GM18511 (cell line): ENCODE measurements around the gene C17orf113.

Source experiments
- ATAC-seq: cut with Tn5 transposase; IDR thresholded peaks from one replicate; pipeline ENCODE4 v1.9.1; 2021; ENCODE audit warnings: mild to moderate bottlenecking, moderate library complexity; ENCODE audit not compliant: unreplicated experiment

The C17orf113 gene

DNA sequence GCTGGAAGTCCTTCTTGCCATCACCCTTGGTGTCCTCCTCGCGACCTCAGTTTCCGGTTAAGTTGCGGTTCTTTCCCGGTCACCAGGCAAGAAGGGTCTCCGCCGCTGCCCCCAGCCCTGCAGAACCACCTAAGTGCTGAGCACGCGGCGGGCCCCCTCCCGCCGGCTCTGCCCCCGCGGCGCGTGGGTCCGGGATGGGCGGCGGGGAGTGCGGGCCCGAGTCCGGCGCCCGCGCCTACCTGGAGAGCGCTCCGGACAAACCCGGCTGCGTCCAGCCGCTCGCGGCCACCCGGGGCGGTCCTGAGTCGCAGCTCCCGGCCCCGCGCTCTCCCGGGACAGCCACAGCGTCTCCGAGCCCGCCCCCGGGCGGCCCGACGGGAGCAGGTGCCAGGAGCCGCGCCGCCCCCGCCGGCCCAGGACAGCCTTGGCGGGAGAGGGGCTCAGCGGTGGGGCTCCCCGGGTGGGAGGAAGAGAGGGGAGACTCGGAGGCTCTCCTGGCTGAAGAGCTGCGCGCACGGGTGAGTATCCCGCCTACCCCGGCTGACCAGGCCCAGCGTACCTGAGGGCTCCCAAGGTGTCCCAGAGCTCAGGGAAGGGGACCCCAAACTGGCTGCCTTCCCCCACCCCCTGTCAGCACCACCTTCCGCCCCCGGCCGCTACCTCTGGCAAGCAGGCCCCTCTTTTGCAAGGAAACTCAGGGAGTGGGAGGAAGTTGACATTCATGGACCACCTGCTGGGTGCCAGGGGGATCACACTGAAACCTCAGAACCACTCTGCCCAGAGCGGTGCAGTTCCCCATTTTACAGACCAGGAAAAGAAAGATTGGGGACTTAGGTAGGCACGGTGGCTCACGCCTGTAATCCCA is 22.2 kb upstream of the C17orf113 start:
- ATAC-seq = no peak

DNA sequence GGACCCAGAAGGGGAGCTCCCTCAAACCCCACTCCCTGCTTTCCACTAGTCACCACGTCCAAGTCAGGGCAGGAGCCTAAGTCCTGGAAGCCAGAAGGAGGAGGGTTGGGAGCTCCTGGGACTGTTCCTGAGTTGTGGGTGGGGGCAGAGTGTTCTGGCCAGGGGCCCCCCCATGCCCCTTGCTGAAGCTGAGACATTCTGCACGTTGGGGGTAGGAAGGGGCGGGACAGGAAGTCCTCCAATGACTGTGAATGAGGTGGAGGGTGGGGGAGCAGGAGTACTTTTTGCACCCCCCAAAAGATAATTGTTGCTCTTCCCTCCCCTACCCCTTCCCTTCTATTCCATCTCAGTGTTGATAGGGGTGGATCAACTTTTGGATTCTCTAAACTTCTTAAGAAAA is 21.4 kb upstream of the C17orf113 start:
- no peak for ATAC-seq

DNA sequence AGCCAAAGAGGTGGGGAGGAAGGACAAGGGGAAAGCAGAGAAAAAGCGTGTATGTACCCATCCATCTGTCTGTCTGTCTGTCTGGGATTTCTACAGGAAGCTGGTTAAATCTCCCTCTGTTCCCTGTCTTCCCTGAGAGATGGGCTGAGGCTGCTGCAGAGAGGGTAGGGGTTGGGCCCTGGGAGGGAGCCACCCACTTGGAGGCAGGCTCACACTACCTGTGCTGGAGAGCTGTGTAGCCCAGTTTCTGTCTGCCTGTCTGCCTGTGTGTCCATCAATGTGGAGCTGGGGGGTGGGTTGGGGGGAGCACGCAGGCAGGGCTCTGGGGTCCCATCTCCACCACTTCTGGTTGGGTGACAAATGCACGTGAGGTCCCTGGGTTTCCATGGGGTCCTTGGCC is 18.6 kb upstream of the C17orf113 start:
- no peak for ATAC-seq

- no peak for ATAC-seq
Observed at GRCh38 chr17:42067371-42068091, 17.1 kb upstream of the C17orf113 start.

- no peak for ATAC-seq
Observed at GRCh38 chr17:42065201-42065600, 14.8 kb upstream of the C17orf113 start.

- no peak for ATAC-seq
Observed at GRCh38 chr17:42062681-42063080, 12.3 kb upstream of the C17orf113 start.

DNA sequence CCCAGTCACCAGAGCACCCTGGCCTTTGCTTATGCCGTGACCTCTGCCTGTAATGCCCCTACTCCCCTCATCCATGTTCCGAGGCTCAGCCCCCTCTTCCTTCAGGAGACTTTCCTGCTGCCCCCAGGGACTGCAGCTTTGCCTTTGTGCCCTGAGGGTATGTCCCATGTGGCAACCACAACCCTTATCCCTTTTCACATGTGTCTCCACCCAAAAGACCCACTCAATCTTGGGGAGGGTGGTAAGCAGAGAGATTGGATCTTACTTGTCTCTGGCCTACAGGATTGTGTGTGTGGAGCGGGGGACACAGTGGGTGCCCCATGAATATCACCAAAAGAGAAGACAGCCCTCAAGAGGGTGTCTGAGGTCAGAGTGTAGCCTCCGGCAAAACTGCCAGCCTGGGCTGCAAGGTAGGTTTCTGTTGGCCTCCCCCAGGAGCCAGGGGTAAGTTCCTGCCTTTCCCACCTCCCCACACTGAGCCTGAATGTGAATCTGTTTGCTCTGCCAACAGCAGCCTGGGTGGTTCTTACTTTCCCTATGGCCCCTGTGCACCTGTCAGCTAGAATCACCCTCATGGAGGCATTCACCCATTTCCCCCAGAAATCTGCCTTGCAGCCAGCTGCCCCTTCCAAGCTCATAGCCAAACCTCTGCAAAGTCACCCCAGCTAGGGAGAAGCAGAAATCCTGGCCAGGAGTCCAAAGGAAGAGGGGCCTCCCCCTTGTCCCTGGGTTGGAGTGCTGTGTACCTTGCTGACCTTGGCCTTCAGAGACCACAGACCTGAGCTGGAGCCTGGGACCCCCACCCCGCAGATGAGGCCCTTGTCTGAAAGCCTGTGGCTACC is 11.5 kb upstream of the C17orf113 start:
- ATAC-seq = no peak

- no peak for ATAC-seq
Observed at GRCh38 chr17:42060231-42060630, 9.8 kb upstream of the C17orf113 start.

DNA sequence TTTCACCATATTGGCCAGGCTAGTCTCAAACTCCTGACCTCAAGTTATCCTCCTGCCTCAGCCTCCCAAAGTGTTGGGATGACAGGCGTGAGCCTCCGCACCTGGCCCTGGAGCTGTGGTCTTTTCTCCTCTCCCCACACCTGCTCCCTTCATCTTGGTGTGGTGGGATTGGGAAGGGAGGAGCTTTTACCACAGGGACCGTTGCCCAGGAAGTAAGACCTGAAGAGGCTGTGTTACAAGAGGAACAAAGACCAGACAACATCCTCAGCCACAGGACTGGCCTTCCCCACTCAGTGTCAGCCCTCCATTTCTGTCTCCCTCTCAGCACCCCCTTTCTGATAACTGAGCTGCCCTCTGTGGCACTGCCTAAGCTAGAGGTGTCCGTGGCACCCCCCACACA is 9.4 kb upstream of the C17orf113 start:
- no peak for ATAC-seq

GRCh38 chr17:42058063-42058462 is 7.7 kb upstream of the C17orf113 start:
- no peak for ATAC-seq

GRCh38 chr17:42056635-42057034 is 6.2 kb upstream of the C17orf113 start:
- no peak for ATAC-seq

GRCh38 chr17:42055496-42055895 is 5.1 kb upstream of the C17orf113 start:
- ATAC-seq = no peak

DNA sequence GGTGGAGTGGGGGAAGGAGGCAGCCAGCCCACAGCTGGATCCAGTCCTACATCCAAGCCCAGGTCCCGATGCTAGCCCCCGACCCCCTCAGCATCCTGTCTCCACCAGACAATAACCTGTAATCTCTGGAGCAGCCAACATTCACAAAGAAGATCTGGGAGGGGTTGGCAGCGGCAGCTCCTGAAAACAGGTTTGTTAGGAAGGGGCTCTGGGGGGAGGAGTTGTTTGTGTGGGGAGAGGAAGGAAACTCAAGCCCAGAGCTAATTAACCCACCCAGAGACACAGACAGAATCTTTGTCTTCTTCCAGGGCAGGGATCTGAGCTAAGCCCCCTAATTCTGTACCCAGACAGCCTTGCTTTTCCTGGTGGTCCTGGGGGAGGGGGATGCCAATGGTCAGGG is 4.6 kb upstream of the C17orf113 start:
- ATAC-seq = no peak

DNA sequence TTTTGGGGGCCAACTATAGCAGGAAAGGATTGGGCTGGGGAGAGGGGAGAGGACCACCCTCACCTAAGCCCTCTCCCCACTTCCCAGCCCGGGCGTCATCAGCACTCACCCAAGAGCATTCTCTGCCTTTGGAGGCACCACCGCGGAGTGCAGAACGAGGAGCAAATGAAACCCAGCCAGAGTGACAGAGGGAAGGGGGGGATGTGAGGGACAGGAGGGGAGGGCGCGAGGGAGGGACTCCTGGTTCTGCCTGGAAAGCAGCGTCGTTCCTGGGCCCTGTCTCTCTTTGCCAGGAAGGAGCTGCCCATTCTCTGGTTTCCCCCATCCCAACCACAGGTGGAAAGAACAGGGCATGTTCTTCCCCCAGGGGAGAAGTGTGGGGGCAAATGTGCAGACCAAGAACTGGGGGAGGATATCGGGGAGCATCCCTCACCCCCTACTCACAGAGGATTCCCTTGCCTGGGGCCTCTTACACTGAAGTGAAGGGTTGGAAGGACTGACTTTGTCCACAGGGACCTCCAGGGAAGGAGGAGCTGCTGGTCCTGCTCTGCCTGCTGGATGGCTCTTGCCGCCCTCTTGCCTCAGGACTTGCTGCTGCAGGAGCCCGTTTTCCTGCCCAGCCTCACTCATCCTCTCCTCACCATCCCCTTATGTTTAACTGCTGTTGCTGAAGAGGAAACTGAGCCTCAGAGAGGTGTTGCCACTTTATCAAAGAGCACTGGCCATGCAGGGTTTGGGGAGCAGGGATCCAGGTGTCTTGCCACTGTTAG is 3.5 kb upstream of the C17orf113 start:
- ATAC-seq = no peak

- ATAC-seq = no peak
Observed at GRCh38 chr17:42052346-42052877, 2.0 kb upstream of the C17orf113 start.

DNA sequence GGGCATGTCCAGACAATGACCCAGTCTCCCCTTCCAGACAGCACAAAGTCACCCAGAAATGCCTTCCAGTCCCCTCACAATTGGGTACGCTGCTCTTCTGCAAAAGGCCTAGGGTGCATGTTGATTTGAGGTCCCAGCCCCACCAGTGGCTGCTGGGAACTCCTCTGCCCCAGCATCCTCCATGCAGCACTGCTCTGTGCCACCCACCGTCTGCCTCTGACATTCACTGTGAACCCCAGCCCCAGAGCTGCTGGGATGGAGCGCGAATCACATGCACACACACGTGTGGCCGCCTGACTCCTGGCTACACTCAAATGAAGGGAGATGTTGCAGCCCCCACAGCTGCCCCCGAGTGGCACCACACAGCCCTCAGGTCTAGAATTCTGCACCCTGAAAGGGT is 1.2 kb upstream of the C17orf113 start:
- ATAC-seq = no peak

DNA sequence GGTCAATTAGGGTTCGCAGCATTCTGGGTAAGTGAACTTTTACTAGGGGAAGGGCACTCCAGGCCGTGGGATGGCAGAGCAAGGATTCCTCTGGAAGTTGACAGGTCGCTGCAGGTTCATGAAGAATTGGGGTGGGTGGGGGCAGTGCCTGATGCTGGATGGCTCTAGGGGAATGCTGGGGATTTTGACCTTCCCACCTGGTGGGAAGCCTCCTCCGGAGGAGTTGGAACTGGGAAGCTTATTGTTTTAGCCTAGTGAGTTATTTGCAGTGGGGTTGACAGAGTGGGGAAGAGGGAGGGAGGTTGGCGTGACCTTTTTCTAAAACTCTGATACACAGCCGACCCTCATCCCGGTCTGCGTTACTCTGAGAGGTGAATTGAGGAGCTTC is 606 bp upstream of the C17orf113 start:
- ATAC-seq = no peak

- ATAC-seq = no peak
Observed at GRCh38 chr17:42049834-42050392, 488 bp downstream of the C17orf113 start.

- no peak for ATAC-seq
Observed at GRCh38 chr17:42047343-42047742, 3.1 kb downstream of the C17orf113 start.

DNA sequence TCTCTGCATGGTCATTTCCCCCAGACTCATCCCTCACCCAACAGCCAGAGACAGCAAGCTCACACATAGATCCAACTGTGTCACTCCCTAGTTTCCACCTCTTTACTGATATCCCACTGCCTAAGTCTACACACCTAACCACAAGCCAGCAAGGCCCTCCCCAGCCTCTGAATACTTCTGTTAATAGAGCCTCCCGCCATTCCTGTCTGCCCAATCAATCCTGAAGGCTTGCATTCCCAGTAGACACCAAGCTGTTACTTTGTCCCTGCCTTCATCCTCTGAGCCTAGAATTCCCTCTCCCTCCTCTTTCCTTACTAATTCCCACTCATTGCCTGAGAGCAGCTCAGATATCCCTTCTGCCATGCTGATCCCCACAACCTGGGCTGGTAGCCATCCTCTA is 4.7 kb downstream of the C17orf113 start:
- ATAC-seq = no peak
